Astrocyte of the cerebellum (primary cell): ENCODE data around the gene PRKD3.

Experiments
- DNase-seq: peaks from one replicate; pipeline ENCODE4 v3.0.0-alpha.2; 2011; ENCODE audit warnings: low read depth
- H3K4me3 ChIP-seq: 2 replicates; pipeline ENCODE4 v1.5.1; 2011; ENCODE audit warnings: mild to moderate bottlenecking, low read depth, low read length, moderate library complexity
- in situ Hi-C: cut with HindIII; loops from 2 replicates; pipeline ENCODE4 v1.10.0; 2017; ENCODE audit warnings: low sequenced_read_pairs
- TF ChIP-seq, protein P1 (sequence below): IDR thresholded peaks from 2 replicates; pipeline ENCODE4 v1.5.1; 2012; ENCODE audit warnings: low read length, low read depth, moderate library complexity, mild to moderate bottlenecking; ENCODE audit errors: missing control alignments

Gene PRKD3

DNA sequence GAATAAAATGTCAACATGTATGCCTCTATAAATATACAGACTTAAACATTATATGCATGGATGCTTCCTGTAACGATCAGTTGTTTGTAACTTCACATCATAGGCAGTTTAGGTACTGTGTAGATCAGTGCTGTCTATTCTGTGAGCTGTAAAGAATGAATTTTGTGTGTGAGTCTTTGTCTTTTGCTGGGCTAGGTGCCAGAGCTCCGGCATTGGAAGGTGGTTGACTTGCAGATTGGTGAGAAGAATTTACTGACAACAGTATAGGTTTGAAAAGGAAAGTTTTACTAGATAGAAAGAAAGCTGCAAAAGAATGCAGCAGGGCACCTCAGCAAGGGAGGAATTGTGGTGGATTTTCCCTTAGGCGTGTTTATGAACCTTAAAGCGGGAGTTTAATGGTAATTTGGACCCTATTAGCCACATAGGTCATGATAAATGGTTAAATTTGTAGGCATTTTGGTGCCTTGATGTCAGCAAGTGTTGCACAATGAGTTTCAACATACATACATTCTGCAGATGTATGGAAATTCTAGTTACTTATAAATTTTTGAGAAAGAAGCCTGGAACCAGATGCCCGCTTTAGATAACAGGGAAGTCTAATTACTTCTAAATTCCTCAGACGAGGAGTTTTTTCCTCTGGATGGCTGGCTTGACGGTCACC, 13.1 kb upstream of the PRKD3 start:
- no peak overlapping the region for H3K4me3 ChIP-seq
- TF ChIP-seq, protein P1, sequence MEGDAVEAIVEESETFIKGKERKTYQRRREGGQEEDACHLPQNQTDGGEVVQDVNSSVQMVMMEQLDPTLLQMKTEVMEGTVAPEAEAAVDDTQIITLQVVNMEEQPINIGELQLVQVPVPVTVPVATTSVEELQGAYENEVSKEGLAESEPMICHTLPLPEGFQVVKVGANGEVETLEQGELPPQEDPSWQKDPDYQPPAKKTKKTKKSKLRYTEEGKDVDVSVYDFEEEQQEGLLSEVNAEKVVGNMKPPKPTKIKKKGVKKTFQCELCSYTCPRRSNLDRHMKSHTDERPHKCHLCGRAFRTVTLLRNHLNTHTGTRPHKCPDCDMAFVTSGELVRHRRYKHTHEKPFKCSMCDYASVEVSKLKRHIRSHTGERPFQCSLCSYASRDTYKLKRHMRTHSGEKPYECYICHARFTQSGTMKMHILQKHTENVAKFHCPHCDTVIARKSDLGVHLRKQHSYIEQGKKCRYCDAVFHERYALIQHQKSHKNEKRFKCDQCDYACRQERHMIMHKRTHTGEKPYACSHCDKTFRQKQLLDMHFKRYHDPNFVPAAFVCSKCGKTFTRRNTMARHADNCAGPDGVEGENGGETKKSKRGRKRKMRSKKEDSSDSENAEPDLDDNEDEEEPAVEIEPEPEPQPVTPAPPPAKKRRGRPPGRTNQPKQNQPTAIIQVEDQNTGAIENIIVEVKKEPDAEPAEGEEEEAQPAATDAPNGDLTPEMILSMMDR: no peak
- in situ Hi-C loops: no loop called here
- no peak for DNase-seq

DNA sequence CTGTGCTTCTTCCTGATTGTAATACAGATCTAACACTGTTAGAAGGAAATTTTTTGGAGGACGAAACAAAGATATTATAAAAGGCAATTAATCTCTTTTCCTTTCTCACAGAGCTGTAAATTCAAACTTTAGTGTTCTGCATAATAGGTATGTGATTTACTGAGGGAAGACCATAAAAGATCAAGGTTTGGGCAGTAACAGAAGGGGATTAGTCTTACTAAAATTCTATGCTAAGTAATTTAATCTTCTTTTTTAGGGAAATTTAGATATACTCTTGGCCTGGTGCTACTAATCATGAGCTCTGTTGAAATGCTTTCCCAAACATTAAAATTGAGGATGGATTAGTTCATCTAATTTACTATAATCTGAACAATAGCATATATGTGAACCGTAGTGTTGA, 11.0 kb upstream of the PRKD3 start:
- TF ChIP-seq, protein P1: no peak
- in situ Hi-C loops: no loop called here
- no peak overlapping the region for H3K4me3 ChIP-seq
- DNase-seq: no peak

DNA sequence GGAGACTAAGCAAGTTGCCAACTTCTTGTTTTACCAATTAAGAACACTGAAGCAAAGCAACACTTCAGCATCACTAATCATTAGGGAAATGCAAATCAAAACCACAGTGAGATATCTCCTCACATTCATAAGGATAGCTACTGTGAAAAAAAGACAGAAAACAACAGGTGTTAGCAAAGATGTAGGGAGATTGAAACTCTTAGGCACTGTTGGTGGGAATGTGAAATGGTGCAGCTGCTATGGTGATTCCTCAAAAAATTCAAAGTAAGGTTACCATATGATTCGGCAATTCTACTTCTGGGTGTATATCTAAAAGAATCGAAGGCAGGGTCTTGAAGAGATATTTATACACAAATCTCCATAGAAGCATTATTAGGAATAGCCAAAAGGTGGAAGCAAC, 8.6 kb upstream of the PRKD3 start:
- no peak for DNase-seq
- H3K4me3 ChIP-seq: no peak overlapping the region
- in situ Hi-C loops: no loop called here
- TF ChIP-seq, protein P1: no peak

DNA sequence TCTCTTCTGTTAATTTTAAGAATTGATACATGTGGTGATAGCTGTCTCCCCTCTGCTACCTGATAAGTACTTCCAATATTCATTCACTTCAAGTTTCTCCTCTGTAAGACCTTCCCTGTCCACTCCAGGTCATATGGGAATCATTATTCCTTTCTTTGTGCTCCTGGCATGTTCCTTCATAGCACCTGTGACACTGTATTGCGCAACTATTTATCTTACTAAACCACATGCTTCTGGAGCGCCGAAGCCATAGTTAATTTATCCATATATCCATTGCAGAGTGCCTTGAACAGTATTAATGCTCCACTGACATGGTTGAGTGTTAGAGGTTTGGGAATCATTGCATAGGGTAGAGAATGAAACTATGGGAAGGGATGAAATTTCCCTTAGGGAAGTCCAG, 7.9 kb upstream of the PRKD3 start:
- TF ChIP-seq, protein P1: no peak
- no peak for DNase-seq
- in situ Hi-C loops: no loop called here
- H3K4me3 ChIP-seq: no peak overlapping the region

DNA sequence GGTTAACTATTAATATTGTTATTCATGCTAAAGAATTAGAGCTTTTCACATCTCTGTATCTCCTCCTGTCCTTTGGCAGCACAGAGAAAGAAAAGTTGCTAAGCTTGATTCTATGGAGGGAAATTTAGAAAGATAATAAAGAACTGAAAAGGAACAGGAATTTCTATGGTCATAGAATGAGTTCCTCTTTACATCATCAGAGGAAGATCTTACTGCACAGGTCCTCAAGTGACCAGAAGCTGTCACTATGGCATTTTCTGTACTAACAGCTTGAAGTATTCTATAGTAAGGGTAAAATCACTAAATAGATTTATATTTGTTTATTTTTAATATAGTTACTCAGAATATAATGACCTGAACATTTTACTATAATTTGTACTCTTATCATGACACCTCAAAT, 6.0 kb upstream of the PRKD3 start:
- no peak for DNase-seq
- in situ Hi-C loops: no loop called here
- TF ChIP-seq, protein P1: no peak
- no peak overlapping the region for H3K4me3 ChIP-seq

DNA sequence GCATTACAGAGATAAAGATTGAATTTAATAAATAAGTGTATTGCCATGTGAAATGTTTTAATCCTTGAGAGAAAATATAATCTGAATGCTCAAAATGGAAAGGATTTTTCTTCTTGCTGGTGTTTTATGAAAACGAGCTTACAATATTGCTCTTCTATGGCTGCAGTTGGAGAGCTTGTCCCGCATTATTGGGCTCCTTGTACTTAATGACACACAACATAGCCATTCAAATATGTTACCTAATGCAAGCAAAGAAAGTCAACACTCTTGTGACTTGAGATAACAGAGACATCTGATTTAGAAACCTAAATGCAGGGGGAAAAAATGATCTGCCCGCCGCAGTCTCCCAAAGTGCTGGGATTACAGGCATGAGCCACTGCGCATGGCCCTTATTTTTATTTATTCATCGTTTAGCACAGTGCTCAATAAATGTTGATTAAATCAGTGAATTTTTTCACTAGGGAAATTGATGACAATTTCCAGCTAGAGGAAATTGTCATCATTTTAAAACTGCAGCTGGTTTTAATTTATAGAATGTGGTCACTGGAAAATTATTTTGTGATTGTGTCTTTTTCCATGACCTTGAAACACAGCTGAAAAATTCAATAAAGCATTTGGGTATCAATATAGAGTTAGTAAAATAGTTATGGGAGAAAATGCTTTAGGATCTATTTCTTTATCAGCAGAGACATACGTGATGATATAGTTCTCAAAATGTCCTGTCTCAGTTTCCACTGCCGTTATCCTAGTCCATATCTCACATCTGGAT, 2.4 kb upstream of the PRKD3 start:
- no peak for DNase-seq
- H3K4me3 ChIP-seq: no peak overlapping the region
- in situ Hi-C loops: no loop called here
- TF ChIP-seq, protein P1: no peak
